GM12878 (cell line): ENCODE results near the gene TP53TG3D.
"Not testable (repeated sequence)": the region's sequence is repeated elsewhere in the genome, so short reads cannot be mapped to it uniquely, and the experiment has no call there.

Experiments used
- ATF3 ChIP-seq: IDR thresholded peaks from 2 replicates; pipeline ENCODE4 v1.6.1; 2011; ENCODE audit warnings: low read depth, mild to moderate bottlenecking, low read length, moderate library complexity, borderline replicate concordance; ENCODE audit errors: extremely low read depth
- CTCF ChIP-seq, 3 experiments: IDR thresholded peaks in 2 of 3; conservative IDR thresholded peaks in 1 of 3; 2 replicates each; pipeline ENCODE4 v1.5.1; 2011; ENCODE audit warnings: low read depth in 3 of 3, low read length in 3 of 3, mild to moderate bottlenecking in 3 of 3, control low read depth in 2 of 3, moderate library complexity in 2 of 3, inconsistent platforms in 1 of 3, mixed read lengths in 1 of 3; ENCODE audit not compliant: control insufficient read depth in 2 of 3, insufficient read depth in 1 of 3; ENCODE audit errors: extremely low read depth in 1 of 3
- HDGF ChIP-seq: fragments of 450-650 bp; IDR thresholded peaks from 2 replicates; pipeline ENCODE4 v1.6.1; 2016; ENCODE audit warnings: antibody characterized with exemption
- REST ChIP-seq: IDR thresholded peaks from 2 replicates; pipeline ENCODE4 v1.6.1; 2012; ENCODE audit warnings: mild to moderate bottlenecking, low read depth, low read length
- ZZZ3 ChIP-seq: IDR thresholded peaks from 2 replicates; pipeline ENCODE4 v1.6.1; 2011; ENCODE audit warnings: low read depth; ENCODE audit not compliant: control insufficient read depth, insufficient read length

GRCh38 chr16:32252986-32253385, at the start of gene TP53TG3D:
- TF ChIP-seq HDGF; CTCF (IDR thresholded peaks at IDR 0.05 in 2 of 3, conservative IDR thresholded peaks at IDR 0.05 in 1 of 3; ENCODE audit: control insufficient read depth in 2 of 3, extremely low read depth in 1 of 3, insufficient read depth in 1 of 3, low read depth in 3 of 3, low read length in 3 of 3); REST; ATF3; ZZZ3: not testable (repeated sequence)
